Brain pericyte (primary cell): Measurements from ENCODE around the gene FAHD1.

Experiments
- DNase-seq: peaks from one replicate; pipeline ENCODE4 v3.0.0-alpha.2; 2012; ENCODE audit warnings: low read depth, low spot score

FAHD1 gene

DNA sequence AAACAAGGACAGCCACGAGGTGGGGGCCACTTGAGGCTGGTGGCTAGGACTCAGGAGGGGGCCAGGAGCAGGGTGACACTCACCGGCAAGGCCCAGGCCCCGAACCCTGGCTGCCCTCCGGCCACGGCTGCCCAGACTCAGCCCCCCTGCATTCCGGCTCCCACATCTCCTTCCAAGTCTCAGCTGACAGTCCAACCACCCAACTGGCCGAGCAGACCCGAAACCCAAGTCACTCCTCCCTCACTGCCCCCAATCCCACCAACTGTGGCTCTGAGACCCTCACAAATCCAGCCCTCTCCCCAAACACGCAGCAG, 9.8 kb upstream of the FAHD1 start:
- no peak for DNase-seq

DNA sequence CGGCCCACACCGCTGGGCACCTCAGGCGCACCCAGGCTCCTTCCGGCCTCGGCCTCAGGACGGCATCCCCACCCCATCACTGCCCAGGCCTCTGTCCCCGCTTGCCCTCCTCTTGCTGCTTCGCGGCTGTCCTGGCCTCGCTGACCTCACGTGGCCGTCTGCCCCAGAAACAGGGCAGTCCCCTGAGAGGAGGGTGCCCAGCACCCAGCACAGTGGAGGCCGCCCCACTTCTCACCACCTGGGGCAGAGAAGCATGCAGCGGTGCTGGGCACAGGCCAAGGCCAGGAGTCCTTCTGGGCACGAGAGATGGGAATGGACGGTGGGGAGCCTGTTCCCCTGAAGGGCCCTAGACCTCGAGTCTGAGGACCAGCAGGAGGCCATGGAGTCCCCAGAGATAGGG, 9.3 kb upstream of the FAHD1 start:
- DNase-seq, result no peak

DNA sequence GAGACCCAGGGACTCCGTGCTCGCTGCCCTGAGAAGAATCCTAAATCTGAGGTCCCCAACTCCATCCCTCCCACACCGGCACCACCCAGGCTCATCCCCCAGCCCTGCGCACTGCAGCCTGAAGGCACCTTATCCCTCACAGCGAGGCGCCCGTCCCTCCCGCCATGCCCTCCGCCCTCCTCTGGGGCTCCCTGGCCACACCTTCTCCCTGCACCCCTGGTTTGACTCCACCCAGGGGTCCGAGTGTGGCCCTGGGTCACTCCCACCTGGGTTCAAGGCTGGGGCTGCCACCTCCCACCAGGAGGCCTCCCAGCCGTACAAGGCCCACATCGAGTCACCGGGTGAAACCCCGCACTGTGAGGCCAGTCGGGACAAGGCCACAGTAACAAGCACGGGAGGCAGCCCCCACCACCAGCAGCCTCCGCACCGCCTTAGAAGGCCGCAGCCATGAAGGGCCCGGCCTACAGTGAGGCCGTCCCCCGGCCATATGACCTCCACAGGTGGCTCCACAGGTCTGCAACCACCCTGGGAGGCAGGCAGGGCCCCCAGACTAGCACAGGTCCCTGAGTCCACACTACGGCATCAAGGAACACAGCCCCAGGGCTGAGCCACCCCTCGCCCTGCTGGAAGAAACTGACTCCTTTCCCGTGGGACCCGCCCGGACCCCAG, 8.7 kb upstream of the FAHD1 start:
- DNase-seq, result no peak

DNA sequence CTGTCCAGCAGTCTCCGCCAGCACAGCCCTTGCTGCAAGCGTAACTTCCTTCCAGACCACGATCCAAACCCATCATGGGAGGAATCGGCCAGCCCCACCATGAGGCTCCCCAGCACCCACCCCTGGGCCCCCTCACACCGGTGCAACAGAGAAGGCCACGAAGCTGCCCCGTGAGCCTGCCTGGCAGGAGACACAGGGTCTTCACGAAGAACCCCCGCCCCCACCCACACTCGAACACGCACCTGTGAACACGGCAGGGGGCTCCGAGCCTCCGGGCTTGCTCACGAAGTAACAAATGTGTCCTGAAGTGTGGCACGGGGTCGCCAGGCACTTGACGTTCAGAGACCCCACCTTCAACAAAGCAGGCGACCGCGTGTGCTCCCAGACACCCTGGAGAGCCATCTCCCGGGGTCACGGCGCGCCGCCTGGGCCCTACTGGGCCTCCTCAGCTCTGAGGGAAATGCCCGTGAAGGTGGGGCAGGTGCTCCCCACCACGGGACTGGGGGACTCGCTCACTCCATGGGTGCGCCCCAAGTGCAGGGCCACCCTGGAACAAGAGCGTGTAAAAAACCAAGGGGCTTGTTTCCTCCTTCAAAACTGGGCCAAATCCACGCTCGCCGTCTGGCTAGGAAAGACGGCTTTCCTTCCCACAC, 8.0 kb upstream of the FAHD1 start:
- no peak for DNase-seq

DNA sequence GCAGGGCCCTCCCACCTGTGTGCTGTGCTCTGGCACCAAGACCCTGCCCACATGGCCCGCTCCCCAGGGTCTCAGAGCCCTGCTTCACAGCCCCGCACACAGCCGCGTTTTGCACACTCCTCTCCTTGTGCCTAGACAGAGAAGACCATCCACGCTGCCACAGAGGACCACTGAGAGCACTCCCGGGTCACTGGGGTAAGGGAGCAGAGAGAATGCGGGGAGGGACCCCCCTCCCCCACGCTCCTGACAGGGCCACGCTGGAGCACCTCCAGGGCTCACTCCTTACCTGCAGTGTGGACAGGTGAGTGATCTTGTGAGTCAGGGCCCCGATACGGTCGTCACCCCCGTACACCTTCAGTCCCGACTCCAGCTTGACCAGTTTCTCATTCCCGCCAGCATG, 7.4 kb upstream of the FAHD1 start:
- no peak for DNase-seq

DNA sequence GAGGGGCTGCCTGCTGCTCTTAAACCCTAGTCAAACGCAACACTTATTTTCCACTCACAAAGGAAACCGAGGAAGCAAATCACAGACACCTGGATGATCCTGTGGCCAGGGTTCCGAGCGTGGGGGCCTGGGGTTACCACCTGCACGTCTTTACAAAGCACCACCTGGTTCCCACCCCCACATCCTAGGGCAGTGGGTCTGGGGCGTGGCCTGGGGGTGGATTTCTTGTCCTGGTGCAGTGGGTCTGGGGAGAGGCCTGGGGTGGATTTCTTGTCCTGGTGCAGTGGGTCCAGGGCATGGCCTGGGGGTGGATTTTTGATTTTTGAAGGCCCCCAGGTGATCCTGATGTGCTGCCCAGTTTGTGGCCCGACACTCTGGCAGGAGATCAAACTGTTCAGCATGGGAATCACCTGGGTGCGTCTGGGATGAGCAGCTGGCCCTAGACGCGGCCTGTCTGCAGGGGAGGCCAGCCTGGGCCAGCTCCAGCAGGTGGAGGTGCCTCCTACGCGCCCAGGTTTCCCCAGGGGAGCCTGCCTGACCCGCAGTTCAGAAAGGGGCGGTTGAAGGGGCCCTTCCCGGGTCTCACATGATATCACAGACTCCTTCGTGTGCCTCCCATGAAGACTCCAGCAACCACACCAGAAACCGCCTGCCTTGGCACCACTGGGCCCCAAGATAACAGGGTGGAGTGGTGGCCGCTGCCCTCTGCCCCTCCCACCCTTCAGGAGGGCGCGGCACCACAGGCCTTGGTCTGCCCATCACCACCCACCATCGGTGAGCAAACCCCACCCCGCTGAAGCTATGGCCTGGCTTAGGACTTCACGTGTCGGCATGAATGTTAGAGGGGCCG, 6.7 kb upstream of the FAHD1 start:
- no peak for DNase-seq

DNA sequence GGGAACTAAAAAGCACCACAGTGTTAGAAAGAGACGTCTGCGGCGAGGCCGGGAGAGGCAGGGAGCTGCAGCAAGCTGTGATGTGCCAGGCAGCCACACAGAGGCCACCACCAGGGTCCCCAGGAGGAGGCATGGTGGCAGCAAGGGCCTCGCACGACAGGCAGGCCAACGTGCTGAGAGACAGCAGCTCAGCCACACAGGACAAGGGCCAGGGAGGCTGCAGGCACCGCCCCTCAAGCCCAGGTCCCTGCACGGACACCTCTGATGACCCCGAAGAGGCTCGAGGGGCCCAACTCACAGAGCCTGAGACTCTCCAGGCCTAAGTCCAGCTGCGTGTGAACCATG, 6.1 kb upstream of the FAHD1 start:
- DNase-seq, result no peak

DNA sequence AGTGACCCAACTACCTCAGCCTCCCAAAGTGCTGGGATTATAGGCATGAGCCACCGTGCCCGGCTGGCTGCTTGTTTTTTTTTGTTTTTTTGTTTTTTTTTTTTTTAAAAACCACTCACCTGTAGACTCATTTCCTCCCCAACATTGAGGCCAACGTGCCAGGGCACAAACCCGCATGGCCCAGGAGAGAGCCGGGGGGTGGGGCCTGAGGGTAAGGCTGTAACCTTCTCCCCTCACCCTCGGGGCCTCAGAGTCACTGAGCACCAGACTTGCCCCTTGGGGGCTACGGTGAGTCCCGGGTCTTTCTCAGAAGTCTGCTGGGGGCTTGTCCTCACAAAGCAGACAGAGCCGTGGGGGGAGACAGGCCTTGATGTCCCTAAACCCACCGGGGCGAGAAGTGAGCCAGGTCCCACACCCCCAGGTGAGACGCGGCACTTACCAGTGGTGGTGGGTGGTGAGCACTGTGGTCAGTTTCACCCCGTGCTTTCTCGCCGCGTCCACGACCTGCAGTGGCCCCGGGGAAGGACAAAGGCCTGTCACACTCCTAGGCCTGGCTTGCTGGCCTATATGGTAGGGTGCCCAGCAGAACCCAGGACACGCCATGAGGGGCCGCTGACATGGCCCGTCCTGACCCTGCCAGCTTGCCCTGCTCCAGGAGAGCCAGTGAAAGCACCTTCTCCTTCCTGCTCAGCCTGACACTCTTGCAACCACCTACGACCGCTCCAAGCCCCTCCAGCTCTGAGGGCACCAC, 5.0 kb upstream of the FAHD1 start:
- DNase-seq, result no peak

DNA sequence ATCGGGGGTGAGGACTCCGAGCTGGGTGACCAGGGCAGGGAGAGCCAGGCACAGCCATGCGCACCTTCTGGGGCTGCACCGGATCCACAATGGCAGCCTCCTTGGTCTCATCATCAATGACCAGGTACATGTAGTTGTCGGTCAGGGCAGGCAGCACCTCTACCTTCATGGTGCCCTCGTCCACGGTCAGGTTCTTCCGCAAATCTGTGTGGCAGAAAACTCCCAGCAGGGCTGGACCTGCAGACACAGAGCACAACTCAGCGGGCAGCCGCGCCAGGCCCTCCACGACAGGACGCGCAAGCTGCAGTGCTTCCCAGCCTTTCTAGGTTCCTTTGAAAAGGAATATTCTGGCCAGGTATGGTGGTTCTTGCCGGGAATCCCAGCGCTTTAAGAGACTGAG, 4.2 kb upstream of the FAHD1 start:
- DNase-seq, result no peak

DNA sequence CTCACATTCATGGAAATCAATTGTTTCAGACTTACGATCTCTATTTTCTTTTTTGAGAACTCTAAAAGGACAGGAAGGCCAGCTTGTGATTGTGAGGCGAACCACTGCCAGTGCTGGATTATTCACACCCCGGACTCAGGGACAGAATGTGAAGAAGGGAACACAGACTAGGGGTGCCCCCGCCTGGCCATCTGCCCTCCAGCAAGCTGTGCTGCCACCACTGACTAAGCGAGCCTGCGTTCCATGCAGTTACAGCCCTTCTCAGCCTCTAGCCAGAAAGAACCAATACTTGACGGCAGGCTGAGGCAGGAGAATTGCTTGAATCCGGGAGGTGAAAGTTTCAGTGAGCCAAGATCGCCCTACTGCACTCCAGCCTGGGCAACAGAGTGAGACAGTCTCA, 3.2 kb upstream of the FAHD1 start:
- no peak for DNase-seq

DNA sequence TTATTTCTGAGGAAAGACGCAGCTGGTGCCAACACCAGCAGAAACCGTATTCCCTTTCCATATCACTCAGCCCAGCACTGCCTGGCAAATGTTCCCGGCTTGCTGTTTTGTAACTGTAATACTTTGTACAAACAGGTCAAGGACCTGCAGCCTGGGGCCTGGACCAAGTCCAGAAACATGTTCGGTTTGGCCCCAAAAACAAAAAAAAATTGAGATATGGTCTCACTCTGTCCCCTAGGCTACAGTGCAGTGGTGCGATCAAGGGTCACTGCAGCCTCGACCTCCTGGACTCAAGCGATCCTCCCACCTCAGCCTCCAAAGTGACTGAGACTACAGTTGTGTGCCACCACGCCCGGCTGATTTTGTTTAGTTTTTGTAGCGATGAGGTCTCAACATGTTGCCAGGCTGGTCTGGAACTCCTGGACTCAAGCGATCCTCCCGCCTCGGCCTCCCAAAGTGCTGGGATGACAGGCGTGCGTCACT, 1.6 kb upstream of the FAHD1 start:
- no peak for DNase-seq

DNA sequence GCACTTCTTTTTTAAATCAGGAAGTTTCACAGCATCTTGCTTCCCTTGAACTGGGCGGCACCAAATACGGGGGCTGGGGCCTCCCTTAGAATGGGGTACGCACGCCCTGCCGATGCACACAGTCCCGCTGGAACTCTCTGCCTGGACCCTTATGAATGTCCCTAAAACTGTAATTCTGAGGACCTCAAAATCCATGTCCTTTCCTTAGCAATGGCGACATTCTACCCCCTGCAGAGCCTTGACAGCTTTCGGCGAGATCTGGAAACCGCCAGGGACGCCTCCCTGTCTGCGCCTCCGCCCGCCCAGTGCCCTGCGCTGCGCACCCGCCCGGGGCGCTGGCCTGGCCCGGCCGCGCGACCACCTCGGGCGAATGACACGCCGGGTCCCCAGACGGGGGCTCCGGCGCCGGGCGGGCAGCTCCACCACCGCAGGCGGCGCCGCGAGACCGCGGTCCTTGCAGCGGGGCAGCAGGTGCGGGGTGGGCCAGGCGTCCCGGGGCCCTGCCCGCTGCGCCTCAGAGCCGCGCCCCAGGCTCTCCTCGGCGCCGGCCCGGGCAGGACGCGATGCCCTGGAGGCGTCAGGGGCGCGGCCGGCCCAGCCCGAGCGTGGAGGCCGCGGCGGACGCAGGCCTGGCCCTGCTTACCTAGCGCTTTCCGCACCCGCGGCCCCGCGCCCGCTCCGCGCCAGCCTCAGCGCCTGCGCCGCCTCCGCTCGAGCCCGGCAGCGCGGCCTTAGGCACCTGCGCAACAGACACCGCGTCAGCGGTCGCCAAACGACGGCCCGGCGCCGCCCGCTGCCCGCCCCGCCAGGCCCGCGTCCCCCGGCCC, 929 bp upstream of the FAHD1 start:
- DNase-seq, result no peak

DNA sequence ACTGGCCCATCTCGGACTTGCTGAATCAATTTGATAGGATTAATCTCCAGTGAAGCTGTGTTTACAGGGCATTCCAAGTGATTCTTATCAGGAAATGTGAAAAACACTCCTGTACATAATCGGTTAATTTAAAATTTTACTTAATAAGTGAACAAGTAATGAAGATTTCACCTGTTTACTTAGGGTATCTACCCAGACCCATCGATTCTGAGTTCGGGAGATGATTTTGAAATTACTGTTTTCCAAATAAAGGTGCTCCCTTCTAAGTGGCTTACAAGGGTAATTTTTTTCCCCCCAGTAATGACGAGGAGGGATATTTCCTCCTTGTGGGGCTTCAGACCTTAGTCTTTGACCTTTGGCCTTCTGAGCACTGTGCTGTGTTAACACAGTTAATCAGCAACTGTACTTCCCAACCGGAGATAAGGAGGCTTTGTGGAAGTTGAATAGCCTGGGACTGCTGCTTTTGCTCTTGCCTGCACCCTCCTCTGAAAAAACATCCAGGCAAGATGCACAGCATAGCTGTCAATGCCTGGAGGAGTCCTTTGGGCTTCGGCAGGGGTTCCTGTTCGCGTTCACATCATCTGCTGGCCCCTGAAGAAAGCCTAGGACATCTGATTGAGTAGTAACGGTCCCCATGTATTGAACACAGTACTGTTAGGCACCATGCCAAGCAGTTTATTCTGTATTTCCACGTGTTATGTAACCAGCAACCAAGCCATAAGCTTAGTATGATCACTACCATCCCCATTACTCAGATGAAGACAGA, 1.8 kb downstream of the FAHD1 start:
- no peak for DNase-seq

DNA sequence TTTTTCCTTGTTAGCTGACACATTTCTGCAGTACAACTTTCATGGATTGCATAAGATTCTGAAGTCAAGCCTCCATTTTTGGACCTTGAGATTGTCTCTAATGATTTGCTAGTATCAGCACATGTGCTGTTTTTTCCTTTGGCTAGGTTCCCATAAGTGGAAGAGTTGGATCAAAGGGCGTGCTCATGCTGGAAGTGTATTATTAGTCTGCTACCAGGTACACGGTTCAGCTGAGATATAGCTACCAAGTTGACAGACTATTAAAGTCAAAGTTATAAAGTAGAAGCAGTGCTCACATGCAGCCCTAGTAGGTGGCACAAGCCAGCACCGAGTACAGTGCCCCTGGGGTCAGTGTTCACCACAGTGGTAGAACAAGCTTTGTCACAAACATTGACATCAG, 3.2 kb downstream of the FAHD1 start:
- no peak for DNase-seq

DNA sequence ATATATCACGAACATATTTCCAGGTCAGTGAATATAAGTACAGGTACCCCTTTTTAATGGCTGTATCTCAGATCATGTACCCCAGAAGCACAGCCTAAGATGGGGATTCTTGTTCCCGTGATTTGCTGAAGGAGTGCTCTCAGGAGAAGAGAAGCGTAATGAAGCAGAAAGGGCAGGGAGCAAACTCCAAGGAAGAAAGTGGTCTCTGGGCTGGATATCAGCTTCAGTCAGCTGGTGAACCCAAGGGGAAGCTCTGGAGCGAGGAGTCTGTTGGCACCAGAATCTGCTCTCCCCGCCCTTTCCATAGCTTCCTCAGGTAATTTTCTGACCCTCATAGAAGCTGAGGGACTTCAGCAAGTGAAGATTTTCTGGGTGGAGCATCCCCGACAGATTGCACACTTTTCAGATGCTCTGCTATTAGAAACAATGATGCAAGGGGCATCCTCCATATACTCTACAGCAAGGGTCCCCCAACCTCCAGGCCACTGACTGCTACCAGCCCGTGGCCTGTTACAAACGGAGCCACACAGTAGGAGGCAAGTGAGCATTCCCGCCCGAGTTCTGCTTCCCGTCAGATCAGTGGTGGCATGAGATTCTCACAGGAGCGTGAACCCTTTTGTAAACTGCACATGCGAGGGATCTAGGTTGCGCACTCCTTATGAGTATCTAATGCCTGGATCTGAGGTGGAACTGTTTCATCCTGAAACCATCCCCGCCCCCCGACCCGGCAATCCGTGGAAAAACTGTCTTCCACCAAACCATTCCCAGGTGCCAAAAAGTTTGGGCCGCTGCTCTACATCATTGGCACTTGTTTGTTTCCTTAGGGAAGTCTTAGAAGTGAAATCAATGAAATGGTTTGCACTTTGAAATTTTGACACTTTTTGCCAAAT, 4.4 kb downstream of the FAHD1 start:
- DNase-seq, result no peak

DNA sequence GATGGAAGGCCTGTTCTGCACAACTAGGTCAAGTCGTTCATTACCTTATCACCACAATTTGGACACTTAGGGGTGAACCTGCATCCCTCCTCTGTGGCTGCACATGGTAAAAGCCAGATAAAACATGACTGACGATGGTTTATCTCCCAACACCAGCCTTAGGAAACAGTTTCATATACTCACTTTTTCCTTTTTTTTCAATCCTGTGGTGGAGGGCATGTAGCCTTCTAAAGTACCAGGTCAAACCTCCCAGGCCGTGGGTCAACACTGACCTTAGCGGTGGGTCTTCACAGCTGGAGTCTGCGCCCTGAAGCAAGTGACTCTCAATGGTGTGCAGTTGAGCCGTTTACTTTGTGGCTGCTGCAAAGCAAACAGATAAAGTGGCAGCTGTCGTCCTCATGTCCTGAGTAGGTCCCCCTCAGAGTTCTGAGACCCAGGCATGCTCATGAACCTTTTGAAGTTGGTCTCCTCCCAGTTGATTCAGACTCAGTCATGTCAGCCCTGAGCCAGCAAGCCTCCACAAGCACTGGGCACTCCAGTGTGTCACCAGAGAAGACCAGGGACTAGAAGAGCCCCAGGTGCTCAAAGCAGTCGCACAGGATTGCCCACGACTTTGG, 5.9 kb downstream of the FAHD1 start:
- no peak for DNase-seq

DNA sequence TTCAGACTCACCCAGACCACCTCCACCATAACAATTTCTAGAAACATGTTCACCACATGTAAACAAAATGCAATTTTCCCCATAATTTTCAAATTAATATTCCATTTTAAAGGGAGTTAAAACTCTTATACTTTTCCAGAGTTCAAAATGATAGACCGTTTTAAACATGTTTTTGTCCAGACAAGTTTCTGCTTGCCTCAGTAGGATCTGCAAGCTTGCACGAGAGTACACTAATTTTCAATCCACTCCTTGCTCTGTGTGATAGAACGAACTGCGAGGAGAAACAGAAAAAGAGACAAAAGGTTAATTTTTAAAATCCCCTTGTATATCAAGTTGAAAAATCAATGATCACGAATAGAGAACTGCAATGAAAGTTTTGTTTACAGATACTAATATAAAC, 7.1 kb downstream of the FAHD1 start:
- DNase-seq, result no peak

DNA sequence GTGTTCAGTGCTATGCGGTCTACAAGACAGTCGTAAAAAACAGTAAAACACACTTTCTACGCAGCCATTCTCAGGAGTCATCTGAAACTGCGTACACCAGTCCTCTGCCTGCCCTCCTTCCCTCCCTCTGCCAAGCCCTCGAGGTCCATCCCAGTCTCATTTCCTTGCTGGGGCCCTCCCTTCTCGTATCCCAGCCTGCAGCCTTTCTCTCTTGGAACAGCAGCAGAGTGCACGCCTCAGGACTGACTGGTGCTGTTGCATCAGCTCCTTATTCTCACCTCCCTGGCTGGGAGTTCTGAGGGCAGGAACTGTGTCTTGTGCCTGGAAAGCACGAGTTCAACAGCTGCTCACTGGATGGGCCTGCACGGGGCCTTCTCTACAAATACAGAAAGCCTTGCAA, 12.5 kb downstream of the FAHD1 start:
- no peak for DNase-seq

DNA sequence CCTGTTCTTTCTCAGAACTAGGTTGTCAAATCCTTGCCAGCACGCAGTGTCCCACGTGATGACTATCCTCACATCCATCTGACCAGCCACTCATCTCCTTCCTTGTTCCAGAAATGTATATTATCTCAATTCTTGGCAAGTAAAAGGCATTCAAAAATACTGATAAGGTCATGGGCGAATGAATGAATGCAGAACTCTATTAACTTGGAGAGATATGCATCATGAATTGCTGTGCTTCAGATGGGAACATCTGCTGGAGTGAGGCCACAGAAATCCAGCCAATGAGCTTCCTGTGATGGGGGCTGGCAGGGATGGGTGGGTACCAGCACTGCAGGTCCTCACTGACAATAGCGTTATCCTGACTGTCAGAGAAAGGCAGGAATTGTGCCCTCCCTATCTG, 19.0 kb downstream of the FAHD1 start:
- no peak for DNase-seq
